GM12801 (cell line): Measurements from ENCODE around the gene TKT.

Source experiments
- CTCF ChIP-seq: IDR thresholded peaks from one replicate; pipeline ENCODE4 v1.5.1; 2011; ENCODE audit warnings: control low read depth; ENCODE audit not compliant: insufficient read length; ENCODE audit errors: extremely low read depth

Gene TKT

GRCh38 chr3:53258600-53259426 lies 3.0 kb upstream of the TKT start:
- no peak for TF ChIP-seq CTCF

- no peak for TF ChIP-seq CTCF
Measured at GRCh38 chr3:53257465-53257864, 1.6 kb upstream of the TKT start.

- no peak for TF ChIP-seq CTCF
Measured at GRCh38 chr3:53256704-53257055, 858 bp upstream of the TKT start.

- no peak for TF ChIP-seq CTCF
Measured at GRCh38 chr3:53255423-53255774, 423 bp downstream of the TKT start.

- no peak for TF ChIP-seq CTCF
Measured at GRCh38 chr3:53254509-53255422, 1.1 kb downstream of the TKT start.

GRCh38 chr3:53253707-53254508 lies 1.9 kb downstream of the TKT start:
- TF ChIP-seq CTCF: no peak
